IMR-90 (cell line): ENCODE measurements around the gene SEMA4F. TPM values are rescaled to one million over a fixed set of nuclear protein-coding genes. Genes with fewer than 3 reads are reported as not detected.

Experiments used
- ATAC-seq: fragments of 200-7000 bp; cut with Tn5 transposase; 2 replicates; pipeline ENCODE4 v1.9.1; 2020; ENCODE audit warnings: low read depth, mild to moderate bottlenecking, moderate library complexity
- BruUV-seq: library from RNA; stranded (reverse); fragments of 400-500 nt; replicated peaks from 2 replicates; lab custom pipeline; 2021; lab: Mats Ljungman, UMichigan
- CTCF ChIA-PET: fragments of 300-600 bp; formaldehyde crosslinking; extraction: SDS; loops from one replicate; lab custom pipeline; 2021; ENCODE audit warnings: antibody characterized with exemption; lab: Yijun Ruan, JAX
- POLR2A ChIA-PET: fragments of 300-600 bp; sonication (Branson Sonifier 250); formaldehyde crosslinking; loops from one replicate; lab custom pipeline; 2022; ENCODE audit warnings: antibody characterized with exemption; ENCODE audit not compliant: unreplicated experiment; lab: Charles Lee
- DNase-seq: peaks from one replicate; pipeline ENCODE4 v3.0.0; 2013
- H2AFZ ChIP-seq: replicated peaks from 2 replicates; pipeline ENCODE3; 2013; ENCODE audit warnings: low read length, mild to moderate bottlenecking; ENCODE audit not compliant: poor library complexity
- H2AK5ac ChIP-seq: 2 replicates; pipeline ENCODE4 v1.6.1; 2013; ENCODE audit warnings: low read depth, low read length, inconsistent platforms
- H2AK9ac ChIP-seq: replicated peaks from 2 replicates; pipeline ENCODE3; 2013; ENCODE audit warnings: mild to moderate bottlenecking, low read depth, low read length, moderate library complexity; ENCODE audit not compliant: poor library complexity
- H2BK120ac ChIP-seq: 2 replicates; pipeline ENCODE4 v1.6.1; 2013; ENCODE audit warnings: low read depth, low read length, inconsistent platforms
- H2BK15ac ChIP-seq: 3 replicates; pipeline ENCODE4 v1.6.1; 2013; ENCODE audit warnings: low read depth, low read length, inconsistent platforms
- H2BK20ac ChIP-seq: 2 replicates; pipeline ENCODE4 v1.6.1; 2013; ENCODE audit warnings: low read depth, mild to moderate bottlenecking, inconsistent platforms, low read length, moderate library complexity
- H2BK5ac ChIP-seq: 2 replicates; pipeline ENCODE4 v1.6.1; 2013; ENCODE audit warnings: mild to moderate bottlenecking, low read depth, low read length, inconsistent platforms; ENCODE audit not compliant: poor library complexity, severe bottlenecking
- H3K14ac ChIP-seq: replicated peaks from 2 replicates; pipeline ENCODE4 v1.6.1; 2013; ENCODE audit warnings: low read depth, low read length, inconsistent platforms
- H3K18ac ChIP-seq: 2 replicates; pipeline ENCODE4 v1.6.1; 2013; ENCODE audit warnings: low read depth, low read length, control low read depth
- H3K23ac ChIP-seq: 2 replicates; pipeline ENCODE4 v1.6.1; 2013; ENCODE audit warnings: low read depth, low read length, inconsistent platforms
- H3K27ac ChIP-seq: 2 replicates; pipeline ENCODE4 v1.5.1; 2013; ENCODE audit warnings: mild to moderate bottlenecking, control low read depth, low read length; ENCODE audit not compliant: insufficient read depth
- H3K27me3 ChIP-seq: 2 replicates; pipeline ENCODE4 v1.6.1; 2013; ENCODE audit warnings: low read length; ENCODE audit not compliant: control insufficient read depth, insufficient read depth
- H3K36me3 ChIP-seq: 2 replicates; pipeline ENCODE4 v1.6.1; 2013; ENCODE audit warnings: low read length, mixed read lengths; ENCODE audit not compliant: control insufficient read depth, insufficient read depth
- H3K4ac ChIP-seq: 2 replicates; pipeline ENCODE4 v1.6.1; 2013; ENCODE audit warnings: low read depth, low read length, inconsistent platforms
- H3K4me1 ChIP-seq: 2 replicates; pipeline ENCODE4 v1.6.1; 2013; ENCODE audit warnings: low read length, mixed read lengths; ENCODE audit not compliant: control insufficient read depth, insufficient read depth
- H3K4me2 ChIP-seq: 2 replicates; pipeline ENCODE4 v1.6.1; 2013; ENCODE audit warnings: low read depth, mild to moderate bottlenecking, control low read depth, low read length, moderate library complexity
- H3K4me3 ChIP-seq: 2 replicates; pipeline ENCODE4 v1.5.1; 2013; ENCODE audit warnings: low read depth, mild to moderate bottlenecking, control low read depth, low read length, moderate library complexity; ENCODE audit not compliant: insufficient read depth
- H3K56ac ChIP-seq: 2 replicates; pipeline ENCODE4 v1.6.1; 2013; ENCODE audit warnings: low read length, inconsistent platforms; ENCODE audit not compliant: insufficient read depth; ENCODE audit errors: extremely low read depth
- H3K79me1 ChIP-seq, 2 experiments: 2 replicates each; pipeline ENCODE4 v1.6.1; 2013; ENCODE audit warnings: low read length in 2 of 2, inconsistent platforms in 1 of 2, low read depth in 1 of 2
- H3K9ac ChIP-seq: 2 replicates; pipeline ENCODE4 v1.6.1; 2013; ENCODE audit warnings: low read depth, low read length, control low read depth
- H3K9me1 ChIP-seq: 2 replicates; pipeline ENCODE4 v1.6.1; 2013; ENCODE audit warnings: low read length, inconsistent platforms; ENCODE audit not compliant: insufficient read depth
- H3K9me3 ChIP-seq: 2 replicates; pipeline ENCODE4 v1.6.1; 2013; ENCODE audit warnings: low read length; ENCODE audit not compliant: control insufficient read depth, insufficient read depth
- H4K20me1 ChIP-seq: 2 replicates; pipeline ENCODE4 v1.6.1; 2013; ENCODE audit warnings: low read length, inconsistent platforms; ENCODE audit not compliant: insufficient read depth
- H4K5ac ChIP-seq: 2 replicates; pipeline ENCODE4 v1.6.1; 2013; ENCODE audit warnings: mild to moderate bottlenecking, low read depth, low read length, control low read depth
- H4K8ac ChIP-seq, 2 experiments: 2 replicates each; pipeline ENCODE4 v1.6.1; 2013; ENCODE audit warnings: low read depth in 2 of 2, low read length in 2 of 2, control low read depth in 1 of 2, inconsistent platforms in 1 of 2
- H4K91ac ChIP-seq: 2 replicates; pipeline ENCODE4 v1.6.1; 2013; ENCODE audit warnings: low read depth, low read length, inconsistent platforms; ENCODE audit not compliant: insufficient read depth
- MAFK ChIP-seq: IDR thresholded peaks from 2 replicates; pipeline ENCODE4 v1.6.1; 2012; ENCODE audit warnings: low read depth, low read length, improper control_type of control experiment
- SMC3 ChIP-seq: fragments of 150-350 bp; IDR thresholded peaks from 2 replicates; pipeline ENCODE4 v1.6.1; 2016; ENCODE audit warnings: low read depth, mild to moderate bottlenecking, antibody characterized with exemption, low read length, moderate library complexity
- WGBS, 2 experiments: methylation state at CpG; one replicate each; pipeline versions ENCODE4 v1.1.5 to v1.1.7; 2013; ENCODE audit warnings: missing lambda C conversion rate in 2 of 2; ENCODE audit not compliant: insufficient read length in 1 of 2; ENCODE audit errors: extremely low coverage in 2 of 2; 5-methylcytosine and 5-hydroxymethylcytosine counted together
- dilution Hi-C: fragments of 300-500 bp; cut with HindIII; formaldehyde crosslinking; loops from one replicate; pipeline ENCODE4 v1.14.3; 2018; ENCODE audit warnings: low sequenced_read_pairs; ENCODE audit not compliant: unreplicated experiment
- in situ Hi-C: fragments of 300-500 bp; cut with MboI; formaldehyde crosslinking; loops from 3 replicates; pipeline ENCODE4 v1.14.3; 2019; ENCODE audit warnings: low sequenced_read_pairs, inconsistent platforms, mixed read lengths
- intact Hi-C: fragments of 100-400 bp; cut with micrococcal nuclease; formaldehyde crosslinking; loops from 2 replicates; pipeline ENCODE4 v1.10.0; 2022
- polyA plus RNA-seq, 3 experiments: library from polyadenylated mRNA; depleted of rRNA; stranded (reverse); fragments of >200 nt; gene quantifications; 2 replicates each; pipeline ENCODE4 v1.2.3, GENCODE V29; 2012; ENCODE audit warnings: low replicate concordance in 1 of 3
- total RNA-seq: library from RNA; depleted of rRNA; stranded (reverse); fragments of >200 nt; gene quantifications from 2 replicates; pipeline ENCODE4 v1.2.3, GENCODE V29; 2012

The SEMA4F gene
- total and polyA plus RNA-seq, 2 of the 4 experiments (the other 2 are of a cell fraction), result 4.7 to 7.5 TPM

DNA sequence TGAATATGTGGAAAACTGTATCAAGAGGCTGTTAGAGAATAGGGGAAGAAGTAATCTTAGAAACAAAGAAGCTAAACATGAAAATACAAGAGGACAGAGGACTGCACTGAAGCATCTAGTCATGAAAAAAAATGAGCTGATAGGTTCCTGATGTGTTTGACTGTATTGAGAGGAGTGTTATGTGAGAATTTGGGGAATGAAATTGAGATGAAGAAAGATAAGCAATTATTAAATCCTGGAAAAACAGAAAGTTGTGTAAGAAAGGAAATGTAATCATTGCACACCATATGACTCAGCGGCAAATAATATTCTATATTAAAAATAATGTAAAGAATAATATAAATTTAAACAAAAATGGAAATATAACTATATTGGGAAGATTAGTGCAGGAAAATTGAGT lies 71.2 kb downstream of the SEMA4F start:
- BruUV-seq, result no TSS peak
- H3K79me1 ChIP-seq, result no peaks in the 10 kb centered on the region
- DNase-seq (no peak), ATAC-seq (no peak)
- H3K9me3 ChIP-seq, result peaks cover 3% of the 10 kb centered on the region; the same call in 1 of the 2 replicates
- no peaks in the 10 kb centered on the region for H3K9me1 ChIP-seq
- H2AK5ac ChIP-seq, result no peak overlapping the region
- dilution Hi-C loops (no loop called here), intact Hi-C loops (no loop called here), in situ Hi-C loops (no loop called here)
- peaks cover 14% of the 10 kb centered on the region for H3K27me3 ChIP-seq
- no peak overlapping the region for H4K91ac ChIP-seq
- no peak overlapping the region for H3K23ac ChIP-seq
- H3K9ac ChIP-seq, result no peak overlapping the region
- H3K4me1 ChIP-seq, result no peaks in the 10 kb centered on the region
- CTCF ChIA-PET, result interaction anchor here (1.0 to 1.3 kb wide), 2 partner anchors 17 to 111 kb away, joined by 3 read pairs; no protein-coding TSS in a partner anchor
- POLR2A ChIA-PET, result no interaction called here
- H3K4me2 ChIP-seq, result no peak overlapping the region
- H3K36me3 ChIP-seq, result no peaks in the 10 kb centered on the region
- H3K56ac ChIP-seq, result no peak overlapping the region
- no peak overlapping the region for H4K8ac ChIP-seq
- H2BK20ac ChIP-seq, result no peak overlapping the region
- H3K4me3 ChIP-seq, result no peak overlapping the region
- H2BK5ac ChIP-seq, result no peak overlapping the region
- TF ChIP-seq MAFK, result no peak
- no peak for TF ChIP-seq SMC3
- no peak overlapping the region for H2BK15ac ChIP-seq
- no peak overlapping the region for H2AFZ ChIP-seq
- no peak overlapping the region for H3K14ac ChIP-seq
- H3K27ac ChIP-seq, result no peak overlapping the region
- no peak overlapping the region for H2AK9ac ChIP-seq
- no CpG with 5 or more reads among the region's 1 CpG for WGBS, 2 experiments
- no peak overlapping the region for H3K4ac ChIP-seq
- H4K20me1 ChIP-seq, result no peaks in the 10 kb centered on the region
- H2BK120ac ChIP-seq, result no peak overlapping the region
- H3K18ac ChIP-seq, result no peak overlapping the region
- no peak overlapping the region for H4K5ac ChIP-seq
